ENCODE data around the gene PDYN. TPM values are rescaled to one million over a fixed set of nuclear protein-coding genes. Genes with fewer than 3 reads are reported as not detected.

PDYN gene
- polyA plus RNA-seq, 1 donor (not counting 4 experiments of a cell fraction or from before 2014, with no cell fraction given) = not detected

DNA sequence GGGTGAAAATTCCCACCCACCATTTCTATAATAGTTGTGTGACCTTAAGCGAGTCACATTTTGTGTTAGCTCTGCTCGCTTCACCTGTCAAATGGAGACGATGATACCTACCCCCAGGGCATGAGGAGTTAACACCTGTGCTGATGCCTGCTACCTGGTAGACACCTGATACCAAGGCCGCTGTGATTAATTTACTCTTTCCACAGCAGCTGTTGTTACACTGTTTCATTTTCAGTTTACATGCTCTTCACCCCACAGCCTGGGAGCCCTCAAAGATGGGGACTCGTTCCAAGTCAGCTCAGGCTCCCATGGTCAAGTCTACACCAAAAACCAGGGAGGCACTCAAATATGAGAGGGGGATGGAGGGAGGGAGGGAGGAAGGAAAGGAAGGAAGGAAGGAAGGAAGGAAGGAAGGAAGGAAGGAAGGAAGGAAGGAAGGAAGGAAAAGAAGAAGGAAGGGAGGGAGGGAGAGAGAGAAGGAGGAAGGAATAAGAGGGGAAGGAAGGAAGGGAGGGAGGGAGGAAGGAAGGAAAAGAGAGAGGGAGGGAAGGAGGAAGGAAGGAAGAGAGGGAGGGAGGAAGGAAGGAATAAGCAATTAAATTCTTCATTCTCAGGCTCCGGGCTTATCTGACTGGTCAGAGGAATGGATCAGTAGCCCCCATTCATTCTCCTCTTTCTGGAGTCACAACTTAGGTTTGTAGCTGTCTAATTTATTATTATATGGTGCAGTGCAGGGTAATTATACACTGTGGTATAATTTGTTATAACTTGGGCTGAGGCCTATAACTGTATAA is 40.9 kb downstream of the PDYN start:
- DNase-seq (ENCODE audit: low read depth, low spot score) (no peak), FAIRE-seq (no peak)
- TF ChIP-seq, protein P1, sequence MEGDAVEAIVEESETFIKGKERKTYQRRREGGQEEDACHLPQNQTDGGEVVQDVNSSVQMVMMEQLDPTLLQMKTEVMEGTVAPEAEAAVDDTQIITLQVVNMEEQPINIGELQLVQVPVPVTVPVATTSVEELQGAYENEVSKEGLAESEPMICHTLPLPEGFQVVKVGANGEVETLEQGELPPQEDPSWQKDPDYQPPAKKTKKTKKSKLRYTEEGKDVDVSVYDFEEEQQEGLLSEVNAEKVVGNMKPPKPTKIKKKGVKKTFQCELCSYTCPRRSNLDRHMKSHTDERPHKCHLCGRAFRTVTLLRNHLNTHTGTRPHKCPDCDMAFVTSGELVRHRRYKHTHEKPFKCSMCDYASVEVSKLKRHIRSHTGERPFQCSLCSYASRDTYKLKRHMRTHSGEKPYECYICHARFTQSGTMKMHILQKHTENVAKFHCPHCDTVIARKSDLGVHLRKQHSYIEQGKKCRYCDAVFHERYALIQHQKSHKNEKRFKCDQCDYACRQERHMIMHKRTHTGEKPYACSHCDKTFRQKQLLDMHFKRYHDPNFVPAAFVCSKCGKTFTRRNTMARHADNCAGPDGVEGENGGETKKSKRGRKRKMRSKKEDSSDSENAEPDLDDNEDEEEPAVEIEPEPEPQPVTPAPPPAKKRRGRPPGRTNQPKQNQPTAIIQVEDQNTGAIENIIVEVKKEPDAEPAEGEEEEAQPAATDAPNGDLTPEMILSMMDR (optimal IDR thresholded peaks at IDR 0.05 in 1 of 3, IDR thresholded peaks at IDR 0.05 in 1 of 3, conservative IDR thresholded peaks at IDR 0.05 in 1 of 3; ENCODE audit: extremely low read depth in 1 of 3, insufficient read depth in 2 of 3, low read length in 3 of 3) = no peak
- TF ChIP-seq EZH2 (IDR thresholded peaks at IDR 0.05; ENCODE audit: low read length) = no peak
- Histone ChIP-seq H3K4me2 (ENCODE audit: control insufficient read depth, extremely low read depth, insufficient read depth, low read depth, low read length) (no peak overlapping the region), H4K20me1 (ENCODE audit: control insufficient read depth, extremely low read depth, insufficient read depth, low read length) (no peaks in the 10 kb centered on the region), H3K4me3 (ENCODE audit: control insufficient read depth in 2 of 3, extremely low read depth in 1 of 3, insufficient read depth in 2 of 3, low read depth in 1 of 3, low read length in 3 of 3) (no peak overlapping the region), H3K9me1 (ENCODE audit: control insufficient read depth, extremely low read depth, insufficient read depth, low read length) (no peaks in the 10 kb centered on the region), H3K79me2 (ENCODE audit: control insufficient read depth, insufficient read depth, low read length) (no peaks in the 10 kb centered on the region), H2AFZ (ENCODE audit: control insufficient read depth, low read length) (no peak overlapping the region), H3K9ac (ENCODE audit: control insufficient read depth, extremely low read depth, insufficient read depth, low read length) (no peak overlapping the region), H3K27ac (ENCODE audit: control insufficient read depth, insufficient read depth, low read length) (no peak overlapping the region), H3K4me1 (ENCODE audit: control insufficient read depth, extremely low read depth, insufficient read depth, low read length) (no peaks in the 10 kb centered on the region), H3K27me3 (ENCODE audit: control insufficient read depth, extremely low read depth, insufficient read depth, low read length) (no peaks in the 10 kb centered on the region), H3K9me3 (ENCODE audit: control insufficient read depth, low read depth, low read length) (no peaks in the 10 kb centered on the region), H3K36me3 (ENCODE audit: control insufficient read depth in 2 of 2, extremely low read depth in 1 of 2, insufficient read depth in 2 of 2, low read length in 2 of 2) (no peaks in the 10 kb centered on the region)
- dilution Hi-C loops (cut with MboI; ENCODE audit: extremely low pct_ligation_motif_present, low sequenced_read_pairs) = no loop called here

DNA sequence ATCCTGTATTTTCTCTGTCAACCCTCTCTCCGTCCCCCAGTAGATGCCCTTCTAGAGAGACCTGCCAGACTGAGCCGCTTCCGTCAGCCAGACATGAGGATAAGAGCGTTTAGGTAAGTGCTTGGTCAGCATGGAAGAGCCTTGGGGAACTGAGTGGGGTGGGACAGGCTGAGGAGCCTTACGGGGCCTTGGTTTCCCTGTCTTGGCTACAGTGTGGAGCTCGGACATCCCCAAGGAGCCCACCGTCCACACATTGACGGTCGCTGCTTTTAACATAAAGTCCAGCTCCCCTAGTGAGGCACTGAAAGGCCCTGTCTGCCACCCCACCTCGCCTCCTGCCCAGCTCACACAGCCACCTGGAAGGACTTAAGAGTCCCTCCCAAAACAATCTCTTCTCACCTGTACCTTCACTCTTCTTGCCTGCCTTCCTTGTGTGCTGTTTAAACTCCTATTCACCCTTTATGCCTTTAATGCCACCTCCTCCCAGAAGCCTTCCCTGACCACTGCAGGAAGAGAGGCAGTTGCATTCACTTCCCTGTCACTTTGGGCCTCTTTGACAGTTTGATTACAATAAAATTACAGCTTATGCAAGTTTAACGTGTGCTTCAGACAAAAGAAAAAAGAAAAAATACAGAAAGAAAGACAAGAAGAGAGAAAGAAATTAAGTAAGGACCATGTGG is 42.3 kb downstream of the PDYN start:
- no peaks in the 10 kb centered on the region for H3K27me3 ChIP-seq (ENCODE audit: control insufficient read depth, extremely low read depth, insufficient read depth, low read length)
- no peak overlapping the region for H3K4me2 ChIP-seq (ENCODE audit: control insufficient read depth, extremely low read depth, insufficient read depth, low read depth, low read length)
- H3K79me2 ChIP-seq (ENCODE audit: control insufficient read depth, insufficient read depth, low read length) = no peaks in the 10 kb centered on the region
- H3K9ac ChIP-seq (ENCODE audit: control insufficient read depth, extremely low read depth, insufficient read depth, low read length) = no peak overlapping the region
- no peaks in the 10 kb centered on the region for H3K9me1 ChIP-seq (ENCODE audit: control insufficient read depth, extremely low read depth, insufficient read depth, low read length)
- TF ChIP-seq, protein P1 (optimal IDR thresholded peaks at IDR 0.05 in 1 of 3, IDR thresholded peaks at IDR 0.05 in 1 of 3, conservative IDR thresholded peaks at IDR 0.05 in 1 of 3; ENCODE audit: extremely low read depth in 1 of 3, insufficient read depth in 2 of 3, low read length in 3 of 3) = no peak
- no peak for TF ChIP-seq EZH2 (IDR thresholded peaks at IDR 0.05; ENCODE audit: low read length)
- no peak overlapping the region for H3K4me3 ChIP-seq (ENCODE audit: control insufficient read depth in 2 of 3, extremely low read depth in 1 of 3, insufficient read depth in 2 of 3, low read depth in 1 of 3, low read length in 3 of 3)
- no peaks in the 10 kb centered on the region for H3K9me3 ChIP-seq (ENCODE audit: control insufficient read depth, low read depth, low read length)
- no peak for DNase-seq (ENCODE audit: low read depth, low spot score)
- peaks cover 5% of the 10 kb centered on the region for H3K4me1 ChIP-seq (ENCODE audit: control insufficient read depth, extremely low read depth, insufficient read depth, low read length)
- H2AFZ ChIP-seq (ENCODE audit: control insufficient read depth, low read length) = no peak overlapping the region
- H3K36me3 ChIP-seq (ENCODE audit: control insufficient read depth in 2 of 2, extremely low read depth in 1 of 2, insufficient read depth in 2 of 2, low read length in 2 of 2) = no peaks in the 10 kb centered on the region
- no peaks in the 10 kb centered on the region for H4K20me1 ChIP-seq (ENCODE audit: control insufficient read depth, extremely low read depth, insufficient read depth, low read length)
- dilution Hi-C loops (cut with MboI; ENCODE audit: extremely low pct_ligation_motif_present, low sequenced_read_pairs) = no loop called here
- no peak for FAIRE-seq
- H3K27ac ChIP-seq (ENCODE audit: control insufficient read depth, insufficient read depth, low read length) = no peak overlapping the region

Data from keratinocyte (primary cell).